Prostate gland (tissue), 2 donors: ENCODE measurements around the gene KLF15.

ENCODE experiments used
- POLR2A ChIP-seq: fragments of 450-650 bp; IDR thresholded peaks from one replicate; pipeline ENCODE4 v1.6.1; 2016; ENCODE audit warnings: antibody characterized with exemption, mild to moderate bottlenecking
- TF ChIP-seq, protein P1 (sequence below), 4 experiments: fragments of 200-600 bp in 2 of 4; fragments of 450-650 bp in 2 of 4; sonication (generic) in 2 of 4; IDR thresholded peaks; 1 replicate in 3 of 4; 2 replicates in 1 of 4; pipeline ENCODE4 v1.5.1; 2016 to 2019; ENCODE audit warnings: antibody characterized with exemption in 4 of 4, mild to moderate bottlenecking in 2 of 4, moderate library complexity in 2 of 4

DNA sequence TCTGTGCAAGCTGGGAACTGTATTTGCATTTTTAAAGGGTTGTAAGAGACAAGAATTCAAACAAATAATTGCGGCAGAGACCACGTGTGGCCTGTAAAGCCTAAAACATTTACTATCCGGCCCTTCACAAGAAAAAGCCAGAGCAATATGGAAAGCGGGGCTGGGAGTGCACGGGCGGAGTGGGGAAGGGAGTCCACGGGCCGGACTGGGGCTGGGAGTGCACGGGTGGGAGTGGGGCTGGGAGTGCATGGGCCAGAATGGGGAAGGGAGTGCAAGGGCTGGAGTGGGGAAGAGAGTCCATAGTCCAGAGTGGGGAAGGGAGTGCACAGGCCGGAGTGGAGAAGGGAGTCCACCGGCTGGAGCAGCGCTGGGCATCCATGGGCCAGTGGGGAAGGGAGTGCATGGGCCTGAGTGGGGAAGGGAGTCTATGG is 41.2 kb downstream of the KLF15 start:
- TF ChIP-seq, protein P1, sequence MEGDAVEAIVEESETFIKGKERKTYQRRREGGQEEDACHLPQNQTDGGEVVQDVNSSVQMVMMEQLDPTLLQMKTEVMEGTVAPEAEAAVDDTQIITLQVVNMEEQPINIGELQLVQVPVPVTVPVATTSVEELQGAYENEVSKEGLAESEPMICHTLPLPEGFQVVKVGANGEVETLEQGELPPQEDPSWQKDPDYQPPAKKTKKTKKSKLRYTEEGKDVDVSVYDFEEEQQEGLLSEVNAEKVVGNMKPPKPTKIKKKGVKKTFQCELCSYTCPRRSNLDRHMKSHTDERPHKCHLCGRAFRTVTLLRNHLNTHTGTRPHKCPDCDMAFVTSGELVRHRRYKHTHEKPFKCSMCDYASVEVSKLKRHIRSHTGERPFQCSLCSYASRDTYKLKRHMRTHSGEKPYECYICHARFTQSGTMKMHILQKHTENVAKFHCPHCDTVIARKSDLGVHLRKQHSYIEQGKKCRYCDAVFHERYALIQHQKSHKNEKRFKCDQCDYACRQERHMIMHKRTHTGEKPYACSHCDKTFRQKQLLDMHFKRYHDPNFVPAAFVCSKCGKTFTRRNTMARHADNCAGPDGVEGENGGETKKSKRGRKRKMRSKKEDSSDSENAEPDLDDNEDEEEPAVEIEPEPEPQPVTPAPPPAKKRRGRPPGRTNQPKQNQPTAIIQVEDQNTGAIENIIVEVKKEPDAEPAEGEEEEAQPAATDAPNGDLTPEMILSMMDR (IDR thresholded peaks at IDR 0.05): no peak
- TF ChIP-seq POLR2A: no peak
